GM12801 (cell line): ENCODE data around the gene PGLYRP4.

Source experiments
- TF ChIP-seq, protein P1 (sequence below): IDR thresholded peaks from one replicate; pipeline ENCODE4 v1.5.1; 2011; ENCODE audit warnings: control low read depth; ENCODE audit not compliant: insufficient read length; ENCODE audit errors: extremely low read depth

The PGLYRP4 gene

DNA sequence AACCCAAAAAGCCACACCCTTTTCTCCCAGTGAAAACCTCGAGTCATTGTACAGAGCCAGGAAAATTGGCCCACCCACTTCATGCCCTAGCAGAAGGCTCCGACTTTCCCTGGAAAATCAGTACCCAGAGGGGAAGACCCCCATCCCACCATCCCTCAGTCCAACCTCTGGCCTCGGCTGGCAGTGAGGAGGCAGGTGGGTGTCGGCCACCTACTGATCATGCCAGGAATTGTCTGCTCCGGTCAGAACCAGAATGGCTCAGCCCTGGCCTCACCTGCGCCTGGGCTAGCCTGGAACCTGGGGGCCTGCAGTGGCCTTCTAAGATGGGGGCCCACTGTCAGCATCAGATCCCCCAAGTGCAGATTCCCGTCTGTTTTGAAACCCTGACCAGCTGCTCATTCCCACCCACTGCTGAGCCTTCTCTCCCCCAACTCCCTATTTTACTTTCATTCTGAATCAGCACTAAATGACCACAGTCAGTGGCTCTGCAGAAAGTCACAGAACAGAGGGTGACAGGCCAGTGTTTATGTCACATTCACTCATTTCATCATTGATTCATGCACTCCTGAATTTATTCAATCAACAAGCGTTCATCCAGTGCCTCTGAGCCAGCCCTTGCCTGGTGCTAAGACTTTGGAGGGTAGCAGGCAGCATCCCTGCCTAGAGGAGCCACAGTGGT is 6.0 kb upstream of the PGLYRP4 start:
- TF ChIP-seq, protein P1, sequence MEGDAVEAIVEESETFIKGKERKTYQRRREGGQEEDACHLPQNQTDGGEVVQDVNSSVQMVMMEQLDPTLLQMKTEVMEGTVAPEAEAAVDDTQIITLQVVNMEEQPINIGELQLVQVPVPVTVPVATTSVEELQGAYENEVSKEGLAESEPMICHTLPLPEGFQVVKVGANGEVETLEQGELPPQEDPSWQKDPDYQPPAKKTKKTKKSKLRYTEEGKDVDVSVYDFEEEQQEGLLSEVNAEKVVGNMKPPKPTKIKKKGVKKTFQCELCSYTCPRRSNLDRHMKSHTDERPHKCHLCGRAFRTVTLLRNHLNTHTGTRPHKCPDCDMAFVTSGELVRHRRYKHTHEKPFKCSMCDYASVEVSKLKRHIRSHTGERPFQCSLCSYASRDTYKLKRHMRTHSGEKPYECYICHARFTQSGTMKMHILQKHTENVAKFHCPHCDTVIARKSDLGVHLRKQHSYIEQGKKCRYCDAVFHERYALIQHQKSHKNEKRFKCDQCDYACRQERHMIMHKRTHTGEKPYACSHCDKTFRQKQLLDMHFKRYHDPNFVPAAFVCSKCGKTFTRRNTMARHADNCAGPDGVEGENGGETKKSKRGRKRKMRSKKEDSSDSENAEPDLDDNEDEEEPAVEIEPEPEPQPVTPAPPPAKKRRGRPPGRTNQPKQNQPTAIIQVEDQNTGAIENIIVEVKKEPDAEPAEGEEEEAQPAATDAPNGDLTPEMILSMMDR = no peak

DNA sequence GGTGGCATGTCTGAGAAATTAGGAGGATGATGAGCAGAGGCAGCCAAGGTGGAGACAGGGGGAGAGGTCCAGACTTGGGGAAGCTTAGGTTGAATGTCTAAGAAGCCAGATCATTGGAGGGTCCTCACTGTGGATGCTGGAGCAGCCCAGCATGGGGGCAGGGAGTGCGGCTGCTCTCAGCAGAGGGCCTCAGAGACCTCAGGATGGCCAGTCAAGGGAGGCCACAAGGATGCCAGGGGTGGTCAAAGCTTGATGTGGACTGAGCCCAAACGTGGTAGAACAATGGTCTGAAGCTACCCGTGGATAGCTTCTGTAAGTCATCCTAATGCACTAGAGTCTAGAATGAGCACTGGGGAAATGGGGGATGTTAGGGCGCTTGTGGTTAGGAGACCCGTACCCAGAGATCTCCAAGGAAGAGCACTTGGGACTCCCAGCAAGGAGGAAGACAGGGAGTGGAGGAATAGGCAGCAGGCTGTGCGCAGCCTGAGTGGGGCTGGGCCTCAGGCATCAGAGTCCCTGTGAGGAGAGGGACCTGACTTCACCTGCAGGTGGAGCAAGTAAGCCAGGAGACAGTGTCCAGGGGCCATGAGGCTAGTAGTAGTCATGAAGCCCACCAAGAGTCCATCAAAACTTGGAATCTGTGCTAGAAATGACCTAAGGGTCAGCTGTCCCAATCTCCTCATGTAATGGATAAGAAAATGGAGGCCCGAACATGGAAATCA is 4.7 kb upstream of the PGLYRP4 start:
- TF ChIP-seq, protein P1 = no peak

DNA sequence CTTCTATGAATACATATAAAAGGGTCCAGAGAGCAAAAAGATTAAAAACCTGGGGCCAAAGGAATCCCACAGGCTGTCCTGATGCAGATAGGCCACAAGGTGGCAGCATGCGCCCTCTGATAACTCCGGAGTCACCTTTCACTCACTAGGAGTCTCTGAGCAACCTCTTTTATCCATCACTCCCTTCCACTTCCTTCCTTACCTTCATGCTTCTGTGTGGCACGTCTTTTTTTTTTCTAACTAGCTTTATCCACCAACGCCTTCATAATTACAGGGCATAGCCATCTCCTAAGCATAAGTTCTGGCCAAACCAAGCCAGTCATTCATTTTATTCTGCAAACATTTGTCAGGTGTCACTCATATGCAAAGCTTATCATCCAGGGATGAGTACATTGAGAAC is 3.9 kb upstream of the PGLYRP4 start:
- TF ChIP-seq, protein P1 = peak; percentile 55

DNA sequence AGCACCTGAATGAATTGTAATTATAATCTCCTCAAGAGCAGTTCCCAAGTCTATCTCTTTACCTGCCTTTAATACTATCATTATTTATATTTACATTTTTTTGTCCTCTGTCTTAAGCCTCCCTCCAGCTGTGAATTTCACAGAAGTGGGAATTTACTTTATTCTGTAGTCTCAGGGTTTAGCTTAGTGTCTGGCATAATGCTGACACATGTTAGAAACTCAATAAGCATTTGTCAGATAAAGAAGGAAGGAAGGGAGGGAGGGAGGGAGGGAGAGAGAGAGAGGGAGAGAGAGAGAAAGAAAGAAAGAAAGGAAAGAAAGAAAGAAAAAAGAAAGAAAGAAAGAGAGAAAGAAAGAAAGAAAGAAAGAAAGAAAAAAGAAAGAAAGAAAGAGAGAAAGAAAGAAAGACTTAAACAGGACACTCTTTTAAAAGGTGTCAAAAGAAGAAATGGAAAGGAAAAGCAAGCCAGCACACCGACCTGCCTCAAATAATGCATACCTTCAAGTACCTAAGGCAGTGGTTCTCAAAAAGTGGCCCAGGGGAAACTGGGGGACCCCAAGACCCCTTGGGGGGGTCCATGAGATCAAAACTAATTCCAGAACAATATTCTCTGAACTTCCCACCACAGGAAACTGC is 1.8 kb upstream of the PGLYRP4 start:
- TF ChIP-seq, protein P1 = no peak

DNA sequence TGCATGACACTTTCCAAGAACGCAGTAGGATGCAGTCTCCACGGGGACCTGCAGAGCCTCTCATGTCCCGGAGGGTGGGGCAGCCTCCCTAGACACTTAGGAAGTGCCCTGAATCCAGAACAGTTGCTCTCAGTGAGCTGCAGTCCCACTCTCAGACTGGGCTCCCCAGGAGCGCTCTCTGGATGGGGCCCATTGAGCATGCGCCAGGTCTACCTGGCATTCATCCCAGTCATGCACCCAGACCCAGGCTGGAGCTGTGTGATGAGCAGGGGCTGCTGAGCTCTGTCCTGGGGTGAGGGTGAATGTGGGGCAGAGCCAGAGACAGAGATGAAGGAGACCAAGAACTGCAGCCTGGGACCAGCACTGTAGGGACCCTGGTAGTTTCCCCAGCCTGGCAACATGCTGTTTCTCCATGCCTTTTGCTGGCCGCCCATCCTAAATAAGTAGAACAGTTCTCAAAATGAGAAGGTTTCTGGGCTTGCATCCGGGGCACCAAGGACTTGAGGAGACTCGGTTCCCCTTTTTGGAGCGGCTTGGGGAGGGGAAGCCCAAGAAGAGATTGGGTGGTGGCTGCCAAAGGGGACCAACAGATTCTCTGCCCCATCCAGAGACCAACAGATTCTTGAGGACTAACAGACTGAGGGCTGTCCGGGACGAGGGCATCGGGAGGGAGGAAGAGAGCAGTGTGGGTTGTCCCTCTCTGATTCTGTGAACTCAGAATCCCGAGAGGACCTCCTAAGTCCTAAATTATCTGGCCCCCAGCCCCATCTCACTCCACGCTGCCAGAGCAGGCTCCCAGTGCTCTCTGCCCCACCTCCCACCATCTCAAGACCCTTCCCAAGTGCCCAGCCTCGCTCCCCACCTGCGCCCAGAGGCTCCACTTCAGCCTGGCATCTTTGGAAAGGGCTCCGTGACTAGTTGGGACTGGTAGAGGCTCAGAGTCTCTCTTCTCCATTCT is 1.0 kb upstream of the PGLYRP4 start:
- TF ChIP-seq, protein P1 = no peak

DNA sequence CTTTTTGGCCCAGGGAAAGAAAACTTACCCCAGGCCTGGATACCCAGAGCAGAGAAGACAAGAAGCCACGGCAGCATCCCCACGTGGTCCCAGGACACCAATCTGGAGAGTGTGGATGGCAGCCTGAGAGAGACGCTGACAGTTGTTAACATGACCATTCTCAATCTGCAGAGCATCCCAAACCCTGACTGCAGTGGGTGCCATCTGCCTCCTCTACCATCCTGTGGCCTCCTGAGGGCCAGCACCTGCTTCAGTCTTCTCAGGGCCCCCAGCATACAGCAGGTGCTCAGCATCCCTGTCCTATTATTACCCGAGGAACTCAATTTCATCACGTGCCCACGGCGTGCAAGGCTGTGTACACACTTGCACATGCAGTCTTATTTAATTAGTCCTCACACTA is 785 bp downstream of the PGLYRP4 start:
- TF ChIP-seq, protein P1 = no peak
